GM23338 (cell line): ENCODE results near the gene EHD1.

Experiments used
- CREB1 ChIP-seq: fragments of 250-450 bp; sonication (Bioruptor Pico); IDR thresholded peaks from 2 replicates; pipeline ENCODE4 v1.5.0; 2020; ENCODE audit warnings: low read depth, mild to moderate bottlenecking, moderate library complexity
- ETS1 ChIP-seq: IDR thresholded peaks from 2 replicates; pipeline ENCODE4 v1.6.1; 2016; ENCODE audit warnings: antibody characterized with exemption
- EZH2 ChIP-seq: fragments of 200-600 bp; sonication (generic); IDR thresholded peaks from one replicate; pipeline ENCODE4 v1.8.0; 2017; ENCODE audit warnings: antibody characterized with exemption, mild to moderate bottlenecking, low read depth; ENCODE audit not compliant: unreplicated experiment
- EZH2phosphoT487 ChIP-seq: fragments of 200-600 bp; sonication (generic); IDR thresholded peaks from one replicate; pipeline ENCODE4 v1.8.1; 2018; ENCODE audit warnings: antibody characterized with exemption; ENCODE audit not compliant: unreplicated experiment
- JUNB ChIP-seq: IDR thresholded peaks from one replicate; pipeline ENCODE4 v1.6.1; 2016; ENCODE audit warnings: antibody characterized with exemption; ENCODE audit not compliant: unreplicated experiment
- NANOG ChIP-seq: IDR thresholded peaks from 2 replicates; pipeline ENCODE4 v1.6.1; 2016; ENCODE audit warnings: antibody characterized with exemption, borderline replicate concordance
- POLR2AphosphoS5 ChIP-seq: IDR thresholded peaks from 2 replicates; pipeline ENCODE4 v1.6.1; 2016; ENCODE audit warnings: antibody characterized with exemption, low read depth
- REST ChIP-seq: IDR thresholded peaks from one replicate; pipeline ENCODE4 v1.6.1; 2018; ENCODE audit warnings: antibody characterized with exemption; ENCODE audit not compliant: unreplicated experiment
- ZNF331 ChIP-seq: fragments of 250-450 bp; sonication (Bioruptor Pico); IDR thresholded peaks from 2 replicates; pipeline ENCODE4 v1.5.0; 2020; ENCODE audit warnings: low read depth, mild to moderate bottlenecking, moderate library complexity
- TF ChIP-seq, protein P1 (sequence below), 2 experiments: fragments of 200-600 bp in 1 of 2; sonication (generic) in 1 of 2; conservative IDR thresholded peaks; 2 replicates each; pipeline versions ENCODE4 v1.5.1 to v1.6.1; 2016 to 2017; ENCODE audit warnings: antibody characterized with exemption in 2 of 2, low read depth in 2 of 2, mild to moderate bottlenecking in 2 of 2, moderate library complexity in 1 of 2

DNA sequence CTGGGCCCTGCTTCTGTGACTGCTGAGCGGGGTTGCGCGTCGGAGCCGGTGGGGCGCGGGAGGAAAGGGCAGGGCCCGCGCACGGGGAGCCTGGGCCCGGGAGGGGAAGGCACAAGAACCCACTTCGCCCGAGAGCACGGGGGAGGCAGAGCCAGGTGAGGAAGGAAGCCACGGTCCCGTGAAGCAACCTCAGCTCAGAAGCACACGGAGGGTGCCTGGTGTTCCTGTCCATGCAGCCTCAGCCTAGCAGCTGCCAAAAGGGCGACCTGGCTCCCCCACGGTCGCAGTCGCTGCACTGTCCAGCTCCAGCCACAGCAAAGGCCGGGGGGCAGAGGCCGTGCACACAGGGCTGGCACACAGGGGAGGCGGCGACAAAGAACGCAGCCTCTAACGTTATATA is 24.7 kb downstream of the EHD1 start:
- TF ChIP-seq POLR2AphosphoS5 (no peak), EZH2 (no peak), ETS1 (no peak), EZH2phosphoT487 (no peak), REST (no peak), CREB1 (no peak), JUNB (no peak), ZNF331 (CRISPR knock-in tag) (no peak), NANOG (no peak)
- TF ChIP-seq, protein P1, sequence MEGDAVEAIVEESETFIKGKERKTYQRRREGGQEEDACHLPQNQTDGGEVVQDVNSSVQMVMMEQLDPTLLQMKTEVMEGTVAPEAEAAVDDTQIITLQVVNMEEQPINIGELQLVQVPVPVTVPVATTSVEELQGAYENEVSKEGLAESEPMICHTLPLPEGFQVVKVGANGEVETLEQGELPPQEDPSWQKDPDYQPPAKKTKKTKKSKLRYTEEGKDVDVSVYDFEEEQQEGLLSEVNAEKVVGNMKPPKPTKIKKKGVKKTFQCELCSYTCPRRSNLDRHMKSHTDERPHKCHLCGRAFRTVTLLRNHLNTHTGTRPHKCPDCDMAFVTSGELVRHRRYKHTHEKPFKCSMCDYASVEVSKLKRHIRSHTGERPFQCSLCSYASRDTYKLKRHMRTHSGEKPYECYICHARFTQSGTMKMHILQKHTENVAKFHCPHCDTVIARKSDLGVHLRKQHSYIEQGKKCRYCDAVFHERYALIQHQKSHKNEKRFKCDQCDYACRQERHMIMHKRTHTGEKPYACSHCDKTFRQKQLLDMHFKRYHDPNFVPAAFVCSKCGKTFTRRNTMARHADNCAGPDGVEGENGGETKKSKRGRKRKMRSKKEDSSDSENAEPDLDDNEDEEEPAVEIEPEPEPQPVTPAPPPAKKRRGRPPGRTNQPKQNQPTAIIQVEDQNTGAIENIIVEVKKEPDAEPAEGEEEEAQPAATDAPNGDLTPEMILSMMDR (conservative IDR thresholded peaks at IDR 0.05; ENCODE audit: low read depth in 2 of 2): no peak
